Activated CD4-positive, alpha-beta T cell treated with anti-CD3 and anti-CD28 coated beads, Interleukin-2, Interleukin-6, amounts not matched to agents 100 ng/mL and 50 ng/mL, durations not matched to agents 16 hours and 8 hours (primary cell): ENCODE results near the gene AKAP7.

ENCODE experiments used
- DNase-seq: peaks from one replicate; pipeline ENCODE4 v3.0.0-alpha.2; 2020

The AKAP7 gene

GRCh38 chr6:131134980-131135243 lies 355 bp upstream of the AKAP7 start:
- DNase-seq = no peak

GRCh38 chr6:131136021-131136786 lies 937 bp downstream of the AKAP7 start:
- DNase-seq = no peak

DNA sequence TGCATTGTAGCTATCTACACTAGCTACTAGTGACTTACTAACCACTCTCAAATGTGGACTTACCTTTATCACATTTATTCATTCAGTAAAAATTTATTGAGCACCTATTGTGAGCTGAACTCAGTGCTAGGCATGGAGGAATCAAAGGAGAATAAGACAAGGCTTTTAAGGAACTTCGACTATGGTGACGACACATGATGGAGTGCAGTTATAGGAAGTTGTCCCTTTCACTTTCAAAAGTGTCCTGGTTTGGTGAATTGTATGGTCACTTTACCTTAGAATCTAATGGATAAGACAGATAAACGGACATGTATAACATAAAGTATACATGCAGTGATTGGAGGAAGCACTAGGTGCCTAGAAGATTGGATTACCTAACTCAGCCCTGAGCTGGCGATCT lies 4.3 kb downstream of the AKAP7 start:
- no peak for DNase-seq

- DNase-seq = no peak
These were observed 8.1 kb downstream of the AKAP7 start for GRCh38 chr6:131143319-131143718.

DNA sequence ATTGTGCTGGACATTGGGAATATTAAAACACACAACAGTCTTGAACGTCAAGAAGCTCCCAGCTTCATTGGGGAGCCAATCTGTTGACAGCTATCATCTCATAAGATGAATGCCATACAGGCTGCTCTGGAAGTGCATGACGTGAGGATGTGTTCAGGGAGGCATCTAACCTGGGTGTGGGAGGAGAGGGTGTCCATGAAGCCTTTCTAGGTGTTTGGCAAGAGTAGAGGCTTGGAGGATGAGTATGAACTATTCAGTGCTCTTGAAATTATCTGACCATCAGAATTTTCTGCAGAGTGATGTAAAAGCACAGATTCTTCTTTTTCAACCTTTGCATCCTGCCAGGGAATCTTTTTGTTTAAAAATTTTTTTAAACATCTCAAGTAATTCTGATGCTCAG lies 11.6 kb downstream of the AKAP7 start:
- DNase-seq = no peak

- no peak for DNase-seq
These were observed 21.1 kb downstream of the AKAP7 start for GRCh38 chr6:131156411-131156810.

DNA sequence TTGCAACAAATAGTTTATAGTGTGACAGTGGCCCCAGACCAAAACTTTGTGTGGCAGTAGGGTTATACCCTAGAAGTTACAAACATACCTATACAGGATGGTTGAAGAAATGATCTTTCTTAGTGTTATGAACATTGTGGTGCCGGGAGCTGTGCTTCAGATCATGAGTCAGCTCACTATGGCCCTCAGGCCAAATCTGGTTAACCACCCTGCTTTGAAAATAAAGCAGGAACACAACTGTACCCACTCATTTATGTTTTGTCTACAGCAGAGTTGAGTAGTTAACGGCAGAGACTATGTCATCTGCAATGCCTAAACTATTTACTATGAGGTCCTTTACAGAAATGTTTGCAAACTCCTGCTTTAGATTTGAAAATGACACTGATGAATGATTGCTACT lies 24.3 kb downstream of the AKAP7 start:
- no peak for DNase-seq

DNA sequence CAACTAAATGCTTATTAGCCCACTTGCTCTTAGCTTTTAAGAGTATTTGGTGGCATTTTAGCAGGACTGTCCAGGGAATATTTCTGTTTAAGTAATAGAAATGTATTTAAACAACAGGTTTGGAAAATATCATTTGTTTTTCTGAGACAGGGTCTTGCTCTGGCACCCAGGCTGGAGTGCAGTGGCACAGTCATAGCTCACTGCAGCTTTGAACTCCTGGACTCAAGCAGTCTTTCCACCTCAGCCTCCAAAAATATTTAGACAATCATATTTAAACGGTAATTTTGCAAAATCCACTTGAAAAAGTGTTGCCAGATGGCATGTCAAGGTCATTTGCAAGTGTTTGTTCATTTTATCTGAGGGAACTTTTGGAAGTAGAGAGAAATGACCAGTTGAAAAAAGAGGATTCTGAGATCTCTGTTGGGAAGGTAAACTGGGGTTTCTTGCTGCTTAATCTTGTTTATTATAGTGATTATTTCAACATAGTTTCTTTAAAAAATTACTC lies 25.0 kb downstream of the AKAP7 start:
- no peak for DNase-seq

DNA sequence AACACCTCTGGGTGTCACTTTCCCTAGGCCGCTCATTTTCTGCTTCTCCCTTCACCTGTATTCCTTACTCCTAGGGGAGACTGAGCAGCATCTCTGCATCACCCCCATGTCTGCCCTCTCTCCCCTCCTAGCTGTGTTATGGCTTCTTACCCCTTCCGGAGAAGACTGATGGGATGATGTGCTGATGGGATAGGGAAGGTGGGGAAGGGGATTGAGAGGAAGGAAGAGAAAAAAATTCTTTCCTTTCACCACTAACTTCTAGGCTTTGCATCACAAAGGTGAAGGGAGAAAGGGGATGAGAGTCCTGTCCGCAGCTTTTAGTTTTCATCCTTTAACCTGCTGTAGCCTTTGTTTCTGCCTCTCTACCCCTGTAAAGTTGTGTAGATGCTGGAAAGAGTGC lies 26.7 kb downstream of the AKAP7 start:
- DNase-seq = no peak

DNA sequence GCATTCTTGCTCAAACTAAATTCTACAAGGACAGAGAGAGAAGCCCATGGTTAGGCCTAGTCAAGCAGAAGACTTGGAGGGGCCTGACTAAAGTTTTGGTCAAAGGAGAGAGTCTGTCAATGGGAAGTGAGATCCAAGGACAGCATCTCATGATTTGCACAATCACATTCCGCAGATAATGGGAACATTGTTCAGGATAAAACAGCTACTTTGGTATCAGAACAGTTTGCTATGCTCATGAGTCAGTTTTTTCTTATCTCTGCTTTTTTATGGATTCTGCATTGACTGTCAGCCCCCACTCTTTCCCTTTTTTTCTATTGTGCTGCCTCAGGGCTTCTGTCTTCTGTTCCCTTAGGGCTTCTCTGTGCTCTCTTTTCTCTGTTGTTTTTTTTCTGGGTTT lies 28.6 kb downstream of the AKAP7 start:
- no peak for DNase-seq

- DNase-seq = no peak
These were observed 29.2 kb downstream of the AKAP7 start for GRCh38 chr6:131164506-131164905.

GRCh38 chr6:131167773-131168172 lies 32.5 kb downstream of the AKAP7 start:
- DNase-seq = no peak

- DNase-seq = no peak
These were observed 34.3 kb downstream of the AKAP7 start for GRCh38 chr6:131169613-131170012.

GRCh38 chr6:131172222-131172621 lies 37.0 kb downstream of the AKAP7 start:
- DNase-seq = no peak

GRCh38 chr6:131173680-131174079 lies 38.4 kb downstream of the AKAP7 start:
- DNase-seq = no peak

- no peak for DNase-seq
These were observed 40.3 kb downstream of the AKAP7 start for GRCh38 chr6:131175564-131175963.

DNA sequence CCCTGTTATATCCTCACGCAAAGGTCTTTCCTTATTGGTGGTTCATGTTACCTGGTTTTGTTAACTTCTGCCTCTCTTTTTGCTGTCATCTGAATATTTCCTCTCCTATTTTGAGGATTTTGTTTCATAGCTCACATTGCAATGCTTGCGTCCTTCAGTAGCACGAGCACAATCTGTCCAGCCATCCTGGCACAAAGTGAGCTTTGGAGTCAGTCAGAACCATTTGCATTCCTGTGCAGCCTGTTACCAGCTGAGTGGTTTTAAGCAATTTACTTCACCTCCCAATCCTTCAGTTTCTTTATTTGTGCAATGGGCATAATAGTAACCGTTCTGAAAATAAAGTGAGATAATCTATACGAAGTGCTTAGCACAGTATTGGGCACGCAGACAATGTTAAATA lies 42.7 kb downstream of the AKAP7 start:
- DNase-seq = no peak

- DNase-seq = peak; percentile 36
These were observed 47.7 kb downstream of the AKAP7 start for GRCh38 chr6:131182991-131183425.

DNA sequence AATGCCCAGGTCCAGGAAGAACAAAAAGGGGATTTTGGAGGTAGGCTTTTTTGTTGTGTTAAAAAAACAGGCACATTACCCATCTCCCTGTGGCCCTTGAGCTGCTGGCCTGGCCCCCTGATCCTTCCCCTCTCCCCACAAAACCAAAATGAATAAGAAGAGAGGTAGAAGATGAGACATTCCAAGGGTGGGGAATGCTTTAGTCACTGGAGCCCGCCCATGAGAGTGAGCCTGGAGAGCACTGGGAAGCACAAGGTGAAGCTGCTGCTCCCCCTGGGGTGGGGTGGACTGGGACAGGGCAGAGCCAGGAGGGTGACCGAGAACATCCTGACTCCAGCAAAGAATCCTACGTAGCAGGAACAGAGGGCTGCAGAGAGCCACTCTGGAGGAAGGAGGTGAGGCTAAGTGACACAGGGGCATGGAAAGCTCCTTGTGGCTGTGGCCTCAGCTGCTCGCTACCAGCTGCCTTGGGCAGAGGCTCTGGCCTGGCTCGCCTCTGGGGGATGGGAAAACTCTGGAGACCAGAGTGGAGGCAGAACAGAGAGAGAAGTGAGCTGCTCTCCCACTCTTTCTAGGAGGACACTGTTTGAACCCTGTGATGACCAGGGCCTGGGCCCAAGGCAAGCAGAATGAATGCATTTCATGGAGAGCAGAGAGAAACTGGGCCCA lies 48.3 kb downstream of the AKAP7 start:
- no peak for DNase-seq

DNA sequence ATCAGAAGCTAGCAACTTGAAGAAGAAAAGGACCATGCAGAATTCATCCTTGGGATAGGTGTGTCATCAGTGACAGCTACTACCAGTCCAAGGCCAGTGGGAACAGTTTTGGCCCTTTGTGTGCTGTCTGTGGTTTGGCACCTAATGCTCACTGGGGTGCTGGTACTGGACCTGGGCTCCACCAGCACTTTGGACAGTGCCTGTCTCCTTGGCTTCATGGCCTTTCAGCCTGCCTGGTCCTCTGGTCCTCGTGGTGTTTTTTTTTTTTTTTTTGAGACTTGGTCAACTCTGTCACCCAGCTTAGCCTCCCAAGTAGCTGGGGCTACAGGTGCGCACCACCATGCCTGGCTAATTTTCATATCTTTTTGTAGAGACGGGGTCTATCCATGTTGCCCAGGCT lies 56.3 kb downstream of the AKAP7 start:
- DNase-seq = no peak

DNA sequence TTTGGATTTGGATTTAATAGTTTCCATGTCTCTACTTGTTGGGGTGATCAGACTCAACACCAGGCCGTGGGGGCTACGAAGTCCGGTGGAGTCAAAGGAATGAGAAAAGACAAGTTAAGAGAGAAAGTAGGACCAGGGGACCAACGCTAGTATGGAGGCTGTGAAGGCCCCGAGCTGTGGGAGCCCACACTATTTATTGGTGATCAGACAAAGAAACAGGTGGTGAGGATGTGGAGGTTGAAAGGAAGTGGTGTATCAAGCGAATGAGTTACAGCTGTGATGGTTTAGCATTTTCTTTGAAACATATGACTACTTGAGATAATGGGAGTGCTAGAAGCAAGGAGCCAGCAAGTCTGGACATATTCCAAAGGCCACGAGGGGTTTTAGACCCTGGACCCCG lies 62.4 kb downstream of the AKAP7 start:
- peak; percentile 17 for DNase-seq

GRCh38 chr6:131199568-131200272 lies 64.5 kb downstream of the AKAP7 start:
- peak; percentile 79 for DNase-seq

DNA sequence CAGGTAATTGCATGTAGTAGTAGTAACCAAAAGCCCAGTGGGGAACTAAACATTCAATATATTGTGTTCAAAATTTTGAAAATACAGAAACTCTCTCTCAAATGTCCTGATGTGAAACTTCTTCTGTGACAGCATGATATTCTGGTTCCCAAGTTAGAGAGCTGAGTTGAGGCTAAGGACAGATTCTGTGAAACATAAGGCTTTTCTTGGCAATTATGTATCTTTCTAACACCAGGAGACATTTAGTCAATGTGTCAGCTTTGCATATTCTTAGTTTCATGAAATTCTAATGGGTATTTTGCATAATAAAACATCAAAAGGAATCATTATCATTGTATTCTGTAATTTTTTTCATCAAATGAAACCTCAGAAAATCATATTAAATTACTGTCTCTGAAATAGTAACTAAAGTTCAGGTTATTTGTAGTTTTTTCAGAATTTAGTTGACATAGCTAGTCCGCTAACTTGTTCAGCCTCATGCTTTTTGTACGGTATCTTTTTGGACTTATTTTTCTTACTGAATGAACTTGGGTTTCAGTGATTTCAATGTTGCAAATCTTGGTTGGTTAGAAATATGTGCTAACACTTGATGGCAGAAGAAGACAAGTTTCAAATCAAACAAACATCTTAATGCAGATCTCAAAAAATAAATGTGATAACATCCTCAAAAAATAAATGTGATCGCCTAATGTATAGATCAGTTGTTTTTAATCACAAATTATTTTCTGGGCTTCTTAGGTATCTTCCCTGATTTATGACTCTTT lies 70.4 kb downstream of the AKAP7 start:
- no peak for DNase-seq
